B cell (primary cell): ENCODE measurements around the gene UBR4. TPM values are rescaled to one million over a fixed set of nuclear protein-coding genes. Genes with fewer than 3 reads are reported as not detected.
"Not testable (repeated sequence)": the region's sequence is repeated elsewhere in the genome, so short reads cannot be mapped to it uniquely, and the experiment has no call there.

ENCODE experiments used
- ATAC-seq: fragments of 200-7000 bp; cut with Tn5 transposase; one replicate; pipeline ENCODE4 v1.10.0; 2021; ENCODE audit warnings: low read depth, mild to moderate bottlenecking, moderate number of reproducible peaks, moderate library complexity
- CTCF ChIA-PET: fragments of 350-600 bp; sonication (Branson Sonifier 250); formaldehyde crosslinking; loops from one replicate; lab custom pipeline; 2021; ENCODE audit warnings: antibody characterized with exemption, inconsistent platforms; lab: Charles Lee
- POLR2A ChIA-PET: fragments of 350-600 bp; sonication (Branson Sonifier 250); formaldehyde crosslinking; loops from one replicate; lab custom pipeline; 2021; ENCODE audit warnings: antibody characterized with exemption; lab: Charles Lee
- DNase-seq: peaks from one replicate; pipeline ENCODE4 v3.0.0; 2013
- H2AFZ ChIP-seq: 2 replicates; pipeline ENCODE4 v1.6.1; 2012; ENCODE audit warnings: mild to moderate bottlenecking, low read depth, low read length; ENCODE audit not compliant: insufficient read depth, poor library complexity, severe bottlenecking
- H3K27ac ChIP-seq, 2 donors: 1 replicate in 1 of 2; 2 replicates in 1 of 2; pipeline ENCODE4 v1.5.1; 2012 to 2013; ENCODE audit warnings: low read length in 2 of 2, mild to moderate bottlenecking in 2 of 2, moderate library complexity in 1 of 2
- H3K27me3 ChIP-seq, 4 experiments: fragments of 200-600 bp in 1 of 4; sonication (generic) in 1 of 4; replicated peaks in 1 of 4; 1 replicate in 2 of 4; 2 replicates in 2 of 4; pipeline versions ENCODE4 v1.6.1 to v1.7.0; 2013 to 2016; ENCODE audit warnings: low read length in 3 of 4, mild to moderate bottlenecking in 2 of 4, mixed read lengths in 1 of 4, moderate library complexity in 1 of 4; ENCODE audit not compliant: insufficient read depth in 4 of 4, control insufficient read depth in 3 of 4; ENCODE audit errors: control extremely low read depth in 1 of 4
- H3K36me3 ChIP-seq, 2 experiments: replicated peaks in 1 of 2; 1 replicate in 1 of 2; 2 replicates in 1 of 2; pipeline versions ENCODE4 v1.6.1 to v1.7.1; 2013; ENCODE audit warnings: low read length in 1 of 2; ENCODE audit not compliant: insufficient read depth in 2 of 2, control insufficient read depth in 1 of 2; ENCODE audit errors: control extremely low read depth in 1 of 2, extremely low read depth in 1 of 2
- H3K4me1 ChIP-seq, 2 donors: fragments of 200-600 bp in 1 of 2; sonication (generic) in 1 of 2; 1 replicate in 1 of 2; 2 replicates in 1 of 2; pipeline versions ENCODE4 v1.5.1 to v1.6.1; 2013 to 2017; ENCODE audit warnings: low read length in 2 of 2; ENCODE audit not compliant: control insufficient read depth in 2 of 2, insufficient read depth in 2 of 2
- H3K4me2 ChIP-seq: replicated peaks from 2 replicates; pipeline ENCODE3; 2012; ENCODE audit warnings: mild to moderate bottlenecking, low read depth, low read length; ENCODE audit not compliant: poor library complexity, severe bottlenecking
- H3K4me3 ChIP-seq, 5 experiments: fragments of 200-600 bp in 1 of 5; sonication (generic) in 1 of 5; 1 replicate in 3 of 5; 2 replicates in 2 of 5; pipeline versions ENCODE4 v1.5.1 to v1.7.0; 2011 to 2016; ENCODE audit warnings: low read length in 4 of 5, mild to moderate bottlenecking in 4 of 5, low read depth in 2 of 5, control low read depth in 1 of 5, moderate library complexity in 1 of 5; ENCODE audit not compliant: insufficient read depth in 1 of 5; ENCODE audit errors: control extremely low read depth in 1 of 5, extremely low read depth in 1 of 5
- H3K79me2 ChIP-seq: fragments of 200-600 bp; sonication (generic); one replicate; pipeline ENCODE4 v1.6.0; 2016; ENCODE audit warnings: low read length; ENCODE audit not compliant: control insufficient read depth, insufficient read depth
- H3K9ac ChIP-seq: fragments of 200-600 bp; sonication (generic); 2 replicates; pipeline ENCODE4 v1.6.1; 2017; ENCODE audit warnings: mild to moderate bottlenecking, low read length, moderate library complexity
- H3K9me3 ChIP-seq, 3 donors: one replicate each; pipeline versions ENCODE4 v1.6.1 to v1.7.1; 2013; ENCODE audit warnings: low read length in 2 of 3; ENCODE audit not compliant: control insufficient read depth in 2 of 3, insufficient read depth in 1 of 3; ENCODE audit errors: control extremely low read depth in 1 of 3
- H4K20me1 ChIP-seq: 2 replicates; pipeline ENCODE4 v1.6.0; 2012; ENCODE audit warnings: mild to moderate bottlenecking, low read length; ENCODE audit not compliant: insufficient read depth, control insufficient read depth, poor library complexity, severe bottlenecking
- H3K27ac Mint-ChIP-seq: one replicate; pipeline ENCODE4 v1.8.0; 2021; ENCODE audit warnings: mixed read lengths
- H3K27me3 Mint-ChIP-seq: one replicate; pipeline ENCODE4 v1.8.0; 2021; ENCODE audit warnings: mixed read lengths
- H3K4me1 Mint-ChIP-seq: one replicate; pipeline ENCODE4 v1.8.0; 2021; ENCODE audit warnings: mixed read lengths
- H3K4me3 Mint-ChIP-seq: one replicate; pipeline ENCODE4 v1.8.0; 2021; ENCODE audit warnings: mixed read lengths
- H3K9me3 Mint-ChIP-seq: one replicate; pipeline ENCODE4 v1.8.0; 2022; ENCODE audit warnings: mixed read lengths; ENCODE audit not compliant: insufficient read depth
- CTCF ChIP-seq: fragments of 200-600 bp; IDR thresholded peaks from one replicate; pipeline ENCODE4 v1.8.0; 2022; ENCODE audit warnings: antibody characterized with exemption, mild to moderate bottlenecking
- EZH2 ChIP-seq: IDR thresholded peaks from 2 replicates; pipeline ENCODE4 v1.6.1; 2012; ENCODE audit warnings: borderline replicate concordance, low read depth, mild to moderate bottlenecking, moderate library complexity, low read length; ENCODE audit not compliant: insufficient read depth, poor library complexity, severe bottlenecking
- WGBS: methylation state at CpG from one replicate; pipeline ENCODE4 v1.1.5; 2013; ENCODE audit warnings: missing lambda C conversion rate; ENCODE audit not compliant: insufficient coverage; 5-methylcytosine and 5-hydroxymethylcytosine counted together
- intact Hi-C: fragments of 100-400 bp; cut with micrococcal nuclease; formaldehyde crosslinking; loops from one replicate; pipeline ENCODE4 v1.10.0; 2022
- polyA plus RNA-seq: library from polyadenylated mRNA; depleted of rRNA; stranded (reverse); fragments of >200 nt; gene quantifications from 2 replicates; pipeline ENCODE4 v1.2.3, GENCODE V29; 2012
- total RNA-seq, 2 donors: library from RNA; stranded (reverse); fragments of 120-200 nt in 1 of 2; gene quantifications; 1 replicate in 1 of 2; 2 replicates in 1 of 2; pipeline versions ENCODE4 v1.2.3 to v1.2.4, GENCODE V29; 2013 to 2022

UBR4 gene
- total and polyA plus RNA-seq, 2 donors (not counting 1 experiment from before 2014, with no cell fraction given), result 90.0 to 190 TPM

GRCh38 chr1:19219451-19219850, 9.4 kb upstream of the UBR4 start:
- H3K4me3 ChIP-seq, result no peak overlapping the region
- H4K20me1 ChIP-seq, result peaks cover 3% of the 10 kb centered on the region
- intact Hi-C loops, result no loop called here
- H3K9me3 Mint-ChIP-seq, result no peaks in the 10 kb centered on the region
- H3K4me2 ChIP-seq, result no peak overlapping the region
- no peak for ATAC-seq
- H3K9me3 ChIP-seq, result no peaks in the 10 kb centered on the region
- H3K4me1 ChIP-seq, result no peaks in the 10 kb centered on the region
- peaks cover 4% of the 10 kb centered on the region for H3K4me1 Mint-ChIP-seq
- no peak overlapping the region for H3K4me3 Mint-ChIP-seq
- ChIA-PET CTCF (no interaction called here), POLR2A (no interaction called here)
- no peak for TF ChIP-seq EZH2
- TF ChIP-seq CTCF, result no peak
- H3K27me3 Mint-ChIP-seq, result no peaks in the 10 kb centered on the region
- no peak overlapping the region for H3K27ac Mint-ChIP-seq
- no peak overlapping the region for H3K27ac ChIP-seq
- H3K27me3 ChIP-seq, result no peaks in the 10 kb centered on the region
- H3K79me2 ChIP-seq, result no peaks in the 10 kb centered on the region
- DNase-seq, result no peak
- H3K9ac ChIP-seq, result no peak overlapping the region
- WGBS, result 98% methylated on average over 7 of the region's 7 CpGs
- H3K36me3 ChIP-seq, result peaks cover 0 to 56% of the 10 kb centered on the region in 2 experiments
- no peak overlapping the region for H2AFZ ChIP-seq

DNA sequence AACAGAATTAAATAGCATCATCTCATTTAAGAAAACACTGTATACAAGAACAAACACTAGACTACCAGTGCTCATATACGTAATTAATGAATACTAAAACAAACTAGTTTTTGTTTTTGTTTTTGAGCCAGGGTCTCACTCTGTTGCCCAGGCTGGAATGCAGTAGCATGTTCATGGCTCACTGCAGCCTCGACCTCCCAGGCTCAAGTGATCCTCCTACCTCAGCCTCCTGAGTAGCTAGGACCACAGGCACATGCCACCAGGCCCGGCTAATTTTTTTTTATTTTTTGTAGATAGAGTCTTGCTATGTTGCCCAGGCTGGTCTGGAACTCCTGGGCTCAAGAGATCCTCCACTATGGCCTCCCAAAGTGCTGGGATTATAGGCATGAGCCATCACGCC, 6.5 kb upstream of the UBR4 start:
- H3K79me2 ChIP-seq, result peaks cover 20% of the 10 kb centered on the region
- H3K9ac ChIP-seq, H3K9me3 ChIP-seq, CTCF ChIA-PET, H3K4me1 ChIP-seq, H3K4me2 ChIP-seq, H3K27me3 Mint-ChIP-seq, H2AFZ ChIP-seq, H3K4me3 ChIP-seq, POLR2A ChIA-PET, H3K9me3 Mint-ChIP-seq, H3K4me3 Mint-ChIP-seq, intact Hi-C loops, ATAC-seq, H3K27me3 ChIP-seq, DNase-seq, H3K27ac Mint-ChIP-seq, H4K20me1 ChIP-seq, H3K27ac ChIP-seq: not testable (repeated sequence)
- H3K36me3 ChIP-seq, result peaks cover 2 to 40% of the 10 kb centered on the region in 2 experiments
- peaks cover 15% of the 10 kb centered on the region for H3K4me1 Mint-ChIP-seq
- WGBS, result no CpG with 5 or more reads among the region's 4 CpGs
